Activated naive CD8-positive, alpha-beta T cell treated with anti-CD3 and anti-CD28 coated beads, Interleukin-2, amount 10 ng/mL, durations not matched to agents 7 days and 5 days (primary cell): ENCODE data around the gene TES. TPM values are rescaled to one million over a fixed set of nuclear protein-coding genes. Genes with fewer than 3 reads are reported as not detected.
A peak's percentile ranks its signal among the peaks of the same experiment; 100 is the strongest.

Experiments
- ATAC-seq: fragments of 150-1000 bp; cut with Tn5 transposase; one replicate; pipeline ENCODE4 v1.10.0; 2021; ENCODE audit warnings: low read depth, moderate library complexity
- POLR2A ChIA-PET: fragments of 350-600 bp; sonication (Branson Sonifier 250); formaldehyde crosslinking; loops from one replicate; lab custom pipeline; 2021; ENCODE audit warnings: antibody characterized with exemption; lab: Charles Lee
- DNase-seq: peaks from one replicate; pipeline ENCODE4 v3.0.0; 2021
- H3K27ac Mint-ChIP-seq: one replicate; pipeline ENCODE4 v1.8.0; 2022; ENCODE audit warnings: mild to moderate bottlenecking, mixed read lengths
- H3K27me3 Mint-ChIP-seq: one replicate; pipeline ENCODE4 v1.8.0; 2022; ENCODE audit warnings: mild to moderate bottlenecking, moderate library complexity, mixed read lengths
- H3K36me3 Mint-ChIP-seq: one replicate; pipeline ENCODE4 v1.8.0; 2021; ENCODE audit warnings: mild to moderate bottlenecking, mixed read lengths
- H3K4me1 Mint-ChIP-seq: one replicate; pipeline ENCODE4 v1.8.0; 2021; ENCODE audit warnings: mixed read lengths
- H3K4me3 Mint-ChIP-seq: one replicate; pipeline ENCODE4 v1.8.0; 2022; ENCODE audit warnings: mild to moderate bottlenecking, moderate library complexity, mixed read lengths
- H3K9me3 Mint-ChIP-seq: one replicate; pipeline ENCODE4 v1.8.0; 2021; ENCODE audit warnings: mixed read lengths
- total RNA-seq, 2 experiments: library from RNA; stranded (reverse); gene quantifications; one replicate each; pipeline ENCODE4 v1.2.3, GENCODE V29; 2021

The TES gene
- total RNA-seq: 100 to 1,000 TPM; 119 to 121 TPM

GRCh38 chr7:116210345-116211005, at the start of gene TES:
TES (plus strand) TSS chr7:116210539; CDS start chr7:116210708, 169 bp downstream.
- Mint-ChIP-seq H3K4me1 (peaks cover 34% of the 10 kb centered on the region), H3K9me3 (peaks cover 4% of the 10 kb centered on the region), H3K4me3 (peak within 1 kb of the TSS; percentile 97), H3K27ac (peak within 1 kb of the TSS; percentile 96), H3K36me3 (peaks cover 21% of the 10 kb centered on the region), H3K27me3 (no peaks in the 10 kb centered on the region)
- peak; percentile 86 for DNase-seq
- peak; percentile 77 for ATAC-seq
- POLR2A ChIA-PET: interaction anchor here (0.8 to 2.7 kb wide), 20 partner anchors 9 to 743 kb away, joined by 3 to 23 read pairs (median 4); partner anchors contain the start of gene ST7

- Mint-ChIP-seq H3K36me3 (peaks cover 3% of the 10 kb centered on the region), H3K9me3 (peaks cover 3% of the 10 kb centered on the region), H3K27ac (no peak overlapping the region), H3K27me3 (peaks cover 23% of the 10 kb centered on the region), H3K4me1 (peaks cover 24% of the 10 kb centered on the region), H3K4me3 (no peak overlapping the region)
- DNase-seq (no peak), ATAC-seq (no peak)
- POLR2A ChIA-PET: no interaction called here
These were observed 48.6 kb upstream of the TES start for GRCh38 chr7:116161728-116162127.

GRCh38 chr7:116162254-116162653, 48.1 kb upstream of the TES start:
- Mint-ChIP-seq H3K36me3 (peaks cover 3% of the 10 kb centered on the region), H3K27ac (no peak overlapping the region), H3K4me1 (peaks cover 28% of the 10 kb centered on the region), H3K9me3 (peaks cover 4% of the 10 kb centered on the region), H3K4me3 (no peak overlapping the region), H3K27me3 (peaks cover 21% of the 10 kb centered on the region)
- no peak for ATAC-seq
- DNase-seq: no peak
- POLR2A ChIA-PET: no interaction called here

GRCh38 chr7:116162992-116163391, 47.3 kb upstream of the TES start:
- ATAC-seq (no peak), DNase-seq (no peak)
- Mint-ChIP-seq H3K27me3 (peaks cover 15% of the 10 kb centered on the region), H3K27ac (no peak overlapping the region), H3K36me3 (peaks cover 3% of the 10 kb centered on the region), H3K9me3 (peaks cover 4% of the 10 kb centered on the region), H3K4me1 (peaks cover 34% of the 10 kb centered on the region), H3K4me3 (no peak overlapping the region)
- POLR2A ChIA-PET: no interaction called here

GRCh38 chr7:116164552-116165306, 45.6 kb upstream of the TES start:
- POLR2A ChIA-PET: no interaction called here
- Mint-ChIP-seq H3K9me3 (peaks cover 4% of the 10 kb centered on the region), H3K4me3 (no peak overlapping the region), H3K27ac (no peak overlapping the region), H3K36me3 (peaks cover 3% of the 10 kb centered on the region), H3K27me3 (peaks cover 11% of the 10 kb centered on the region), H3K4me1 (peaks cover 42% of the 10 kb centered on the region)
- no peak for DNase-seq
- ATAC-seq: no peak

GRCh38 chr7:116165717-116166116, 44.6 kb upstream of the TES start:
- H3K9me3 Mint-ChIP-seq: peaks cover 4% of the 10 kb centered on the region
- peaks cover 2% of the 10 kb centered on the region for H3K36me3 Mint-ChIP-seq
- H3K27ac Mint-ChIP-seq: no peak overlapping the region
- no peak overlapping the region for H3K4me3 Mint-ChIP-seq
- POLR2A ChIA-PET: interaction anchor here (2.2 kb wide), 1 partner anchor 21 kb away, joined by 8 read pairs; no protein-coding TSS in a partner anchor
- H3K4me1 Mint-ChIP-seq: peaks cover 37% of the 10 kb centered on the region
- ATAC-seq (no peak), DNase-seq (no peak)
- peaks cover 14% of the 10 kb centered on the region for H3K27me3 Mint-ChIP-seq

- DNase-seq (no peak), ATAC-seq (no peak)
- Mint-ChIP-seq H3K27ac (no peak overlapping the region), H3K4me1 (peaks cover 37% of the 10 kb centered on the region), H3K4me3 (no peak overlapping the region), H3K27me3 (peaks cover 16% of the 10 kb centered on the region), H3K36me3 (peaks cover 2% of the 10 kb centered on the region), H3K9me3 (peaks cover 4% of the 10 kb centered on the region)
- POLR2A ChIA-PET: interaction anchor here (1.7 to 2.2 kb wide), 2 partner anchors 21 to 45 kb away, joined by 5 to 8 read pairs; partner anchors contain the start of gene TES
These were observed 44.2 kb upstream of the TES start for GRCh38 chr7:116166156-116166555.

- POLR2A ChIA-PET: interaction anchor here (1.7 to 2.2 kb wide), 2 partner anchors 22 to 44 kb away, joined by 5 to 8 read pairs; partner anchors contain the start of gene TES
- peaks cover 4% of the 10 kb centered on the region for H3K9me3 Mint-ChIP-seq
- peaks cover 19% of the 10 kb centered on the region for H3K27me3 Mint-ChIP-seq
- H3K27ac Mint-ChIP-seq: peak overlapping the region; percentile 35
- ATAC-seq (peak; percentile 93), DNase-seq (peak; percentile 38)
- H3K4me1 Mint-ChIP-seq: peaks cover 33% of the 10 kb centered on the region
- peaks cover 2% of the 10 kb centered on the region for H3K36me3 Mint-ChIP-seq
- peak overlapping the region; percentile 38 for H3K4me3 Mint-ChIP-seq
These were observed 43.2 kb upstream of the TES start for GRCh38 chr7:116167177-116167576.

GRCh38 chr7:116169060-116169459, 41.3 kb upstream of the TES start:
- DNase-seq (no peak), ATAC-seq (no peak)
- Mint-ChIP-seq H3K4me1 (peaks cover 31% of the 10 kb centered on the region), H3K27ac (peak overlapping the region; percentile 47), H3K9me3 (peaks cover 4% of the 10 kb centered on the region), H3K27me3 (peaks cover 25% of the 10 kb centered on the region), H3K4me3 (no peak overlapping the region), H3K36me3 (peaks cover 2% of the 10 kb centered on the region)
- POLR2A ChIA-PET: no interaction called here

- POLR2A ChIA-PET: interaction anchor here (2.0 kb wide), 1 partner anchor 25 kb away, joined by 4 read pairs; no protein-coding TSS in a partner anchor
- peaks cover 26% of the 10 kb centered on the region for H3K27me3 Mint-ChIP-seq
- peaks cover 8% of the 10 kb centered on the region for H3K9me3 Mint-ChIP-seq
- ATAC-seq (no peak), DNase-seq (no peak)
- peaks cover 4% of the 10 kb centered on the region for H3K36me3 Mint-ChIP-seq
- no peak overlapping the region for H3K4me3 Mint-ChIP-seq
- no peak overlapping the region for H3K27ac Mint-ChIP-seq
- peaks cover 32% of the 10 kb centered on the region for H3K4me1 Mint-ChIP-seq
These were observed 40.2 kb upstream of the TES start for GRCh38 chr7:116170180-116170579.

GRCh38 chr7:116171094-116171493, 39.2 kb upstream of the TES start:
- DNase-seq: no peak
- Mint-ChIP-seq H3K27ac (no peak overlapping the region), H3K4me3 (no peak overlapping the region), H3K36me3 (peaks cover 5% of the 10 kb centered on the region), H3K9me3 (peaks cover 12% of the 10 kb centered on the region), H3K27me3 (peaks cover 28% of the 10 kb centered on the region), H3K4me1 (peaks cover 32% of the 10 kb centered on the region)
- ATAC-seq: no peak
- POLR2A ChIA-PET: interaction anchor here (2.0 kb wide), 1 partner anchor 26 kb away, joined by 4 read pairs; no protein-coding TSS in a partner anchor

- H3K4me3 Mint-ChIP-seq: no peak overlapping the region
- peaks cover 30% of the 10 kb centered on the region for H3K27me3 Mint-ChIP-seq
- no peak for ATAC-seq
- H3K9me3 Mint-ChIP-seq: peaks cover 8% of the 10 kb centered on the region
- H3K27ac Mint-ChIP-seq: no peak overlapping the region
- no peak for DNase-seq
- peaks cover 22% of the 10 kb centered on the region for H3K4me1 Mint-ChIP-seq
- POLR2A ChIA-PET: no interaction called here
- peaks cover 5% of the 10 kb centered on the region for H3K36me3 Mint-ChIP-seq
These were observed 38.0 kb upstream of the TES start for GRCh38 chr7:116172353-116172752.
